Peyer's patch (tissue), 4 donors: ENCODE data around the gene CA9.

ENCODE experiments used
- POLR2A ChIP-seq, 2 donors: fragments of 450-650 bp; IDR thresholded peaks; one replicate each; pipeline ENCODE4 v1.5.1; 2017; ENCODE audit warnings: antibody characterized with exemption in 2 of 2, mild to moderate bottlenecking in 2 of 2, moderate library complexity in 2 of 2
- TF ChIP-seq, protein P1 (sequence below), 6 experiments: fragments of 450-650 bp in 4 of 6; fragments of 200-600 bp in 2 of 6; sonication (generic) in 1 of 6; IDR thresholded peaks; one replicate each; pipeline ENCODE4 v1.5.1; 2017 to 2019; ENCODE audit warnings: antibody characterized with exemption in 6 of 6, mild to moderate bottlenecking in 3 of 6, moderate library complexity in 1 of 6

DNA sequence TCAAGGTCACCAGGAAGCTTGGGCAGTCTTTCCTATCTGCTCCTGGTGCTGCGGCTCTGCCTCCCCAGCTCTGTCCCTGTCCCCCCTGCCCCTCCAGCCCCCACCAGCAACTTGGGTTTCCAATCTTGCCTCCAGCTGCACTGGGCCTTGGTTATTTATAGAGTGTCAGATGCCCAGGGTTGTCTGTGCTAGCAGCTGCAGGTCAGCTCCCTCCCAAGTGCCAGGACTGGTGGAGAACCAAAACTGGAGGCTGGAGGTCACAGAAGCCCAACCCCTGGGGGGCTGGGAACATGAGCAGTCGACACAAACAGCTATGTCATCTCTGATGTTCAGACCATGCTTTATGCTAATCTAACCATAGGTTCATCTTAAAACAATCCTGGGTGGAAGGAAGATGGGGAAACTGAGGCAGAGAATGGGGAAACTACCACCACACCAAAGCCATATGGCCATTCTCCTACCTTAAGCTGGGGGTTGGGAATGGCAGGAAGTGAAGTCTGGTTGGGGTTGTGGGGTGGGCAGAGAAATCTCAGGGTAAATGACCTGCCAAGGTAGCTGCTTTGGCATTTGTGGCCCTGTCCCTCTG is 14.3 kb downstream of the CA9 start:
- TF ChIP-seq, protein P1, sequence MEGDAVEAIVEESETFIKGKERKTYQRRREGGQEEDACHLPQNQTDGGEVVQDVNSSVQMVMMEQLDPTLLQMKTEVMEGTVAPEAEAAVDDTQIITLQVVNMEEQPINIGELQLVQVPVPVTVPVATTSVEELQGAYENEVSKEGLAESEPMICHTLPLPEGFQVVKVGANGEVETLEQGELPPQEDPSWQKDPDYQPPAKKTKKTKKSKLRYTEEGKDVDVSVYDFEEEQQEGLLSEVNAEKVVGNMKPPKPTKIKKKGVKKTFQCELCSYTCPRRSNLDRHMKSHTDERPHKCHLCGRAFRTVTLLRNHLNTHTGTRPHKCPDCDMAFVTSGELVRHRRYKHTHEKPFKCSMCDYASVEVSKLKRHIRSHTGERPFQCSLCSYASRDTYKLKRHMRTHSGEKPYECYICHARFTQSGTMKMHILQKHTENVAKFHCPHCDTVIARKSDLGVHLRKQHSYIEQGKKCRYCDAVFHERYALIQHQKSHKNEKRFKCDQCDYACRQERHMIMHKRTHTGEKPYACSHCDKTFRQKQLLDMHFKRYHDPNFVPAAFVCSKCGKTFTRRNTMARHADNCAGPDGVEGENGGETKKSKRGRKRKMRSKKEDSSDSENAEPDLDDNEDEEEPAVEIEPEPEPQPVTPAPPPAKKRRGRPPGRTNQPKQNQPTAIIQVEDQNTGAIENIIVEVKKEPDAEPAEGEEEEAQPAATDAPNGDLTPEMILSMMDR (IDR thresholded peaks at IDR 0.05): no peak
- TF ChIP-seq POLR2A (IDR thresholded peaks at IDR 0.05): no peak
